K562 (cell line): ENCODE data around the gene CABLES1. TPM values are rescaled to one million over a fixed set of nuclear protein-coding genes. Genes with fewer than 3 reads are reported as not detected.

Source experiments
- CBFA2T2 ChIP-seq: fragments of 450-650 bp; conservative IDR thresholded peaks from 2 replicates; pipeline ENCODE4 v1.6.1; 2017; ENCODE audit warnings: mild to moderate bottlenecking
- CBX8 ChIP-seq: fragments of 200-600 bp; sonication (generic); IDR thresholded peaks from 2 replicates; pipeline ENCODE4 v1.6.1; 2012; ENCODE audit warnings: borderline replicate concordance, mixed run types, low read depth, mild to moderate bottlenecking, moderate library complexity, mixed read lengths, low read length, control low read depth, inconsistent platforms; ENCODE audit not compliant: poor library complexity, severe bottlenecking; ENCODE audit errors: extremely low read depth
- CREBBP ChIP-seq: IDR thresholded peaks from one replicate; pipeline ENCODE4 v1.6.1; 2012; ENCODE audit warnings: low read depth, mild to moderate bottlenecking, control low read depth, inconsistent platforms, low read length
- CTCF ChIP-seq, 3 experiments: IDR thresholded peaks in 2 of 3; conservative IDR thresholded peaks in 1 of 3; 2 replicates each; pipeline ENCODE4 v1.5.1; 2011 to 2012; ENCODE audit warnings: low read length in 3 of 3, mild to moderate bottlenecking in 3 of 3, control low read depth in 2 of 3, improper control_type of control experiment in 1 of 3, inconsistent platforms in 1 of 3, low read depth in 1 of 3, mixed read lengths in 1 of 3, moderate library complexity in 1 of 3; ENCODE audit not compliant: insufficient read depth in 2 of 3
- ELF2 ChIP-seq: fragments of 250-450 bp; sonication (Bioruptor Pico); IDR thresholded peaks from 2 replicates; pipeline ENCODE4 v1.5.0; 2021; ENCODE audit warnings: mild to moderate bottlenecking
- FOXM1 ChIP-seq, 2 experiments: fragments of 450-650 bp in 1 of 2; sonication (generic) in 1 of 2; formaldehyde crosslinking in 1 of 2; IDR thresholded peaks; 2 replicates each; pipeline versions ENCODE4 v1.6.1 to v1.9.0; 2017 to 2022; ENCODE audit warnings: low read depth in 2 of 2, mild to moderate bottlenecking in 2 of 2, missing genetic modification reagents in 1 of 2, moderate library complexity in 1 of 2
- HNRNPL ChIP-seq: fragments of 200-400 bp; formaldehyde crosslinking; IDR thresholded peaks from 2 replicates; pipeline ENCODE4 v1.6.1; 2017; ENCODE audit warnings: low read depth, mild to moderate bottlenecking, low read length
- NFE2L1 ChIP-seq: fragments of 450-650 bp; IDR thresholded peaks from 2 replicates; pipeline ENCODE4 v1.6.1; 2016; ENCODE audit warnings: missing genetic modification characterization, low read depth, mild to moderate bottlenecking, missing compliant biosample characterization, moderate library complexity, borderline replicate concordance
- NRF1 ChIP-seq, 2 experiments: fragments of 450-650 bp; IDR thresholded peaks in 1 of 2; conservative IDR thresholded peaks in 1 of 2; 2 replicates each; pipeline ENCODE4 v1.6.1; 2014; ENCODE audit warnings: mild to moderate bottlenecking in 2 of 2
- PHTF2 ChIP-seq: fragments of 250-450 bp; sonication (Bioruptor Pico); IDR thresholded peaks from 2 replicates; pipeline ENCODE4 v1.5.0; 2021; ENCODE audit warnings: mild to moderate bottlenecking
- PKNOX1 ChIP-seq: fragments of 450-650 bp; IDR thresholded peaks from 2 replicates; pipeline ENCODE4 v1.6.1; 2016
- POU5F1 ChIP-seq: fragments of 150-350 bp; IDR thresholded peaks from 2 replicates; pipeline ENCODE4 v1.6.1; 2014; ENCODE audit warnings: borderline replicate concordance, low read length, low read depth, mild to moderate bottlenecking; ENCODE audit not compliant: partially characterized antibody
- RAD51 ChIP-seq: fragments of 450-650 bp; IDR thresholded peaks from 2 replicates; pipeline ENCODE4 v1.7.1; 2016; ENCODE audit warnings: low read depth, mild to moderate bottlenecking, borderline replicate concordance
- RHOXF2B ChIP-seq: fragments of 250-450 bp; sonication (Bioruptor Pico); conservative IDR thresholded peaks from 2 replicates; pipeline ENCODE4 v1.5.1; 2021
- SIRT6 ChIP-seq: IDR thresholded peaks from one replicate; pipeline ENCODE4 v1.6.1; 2012; ENCODE audit warnings: low read depth, mild to moderate bottlenecking, control low read depth, inconsistent platforms, low read length, moderate library complexity
- SRSF7 ChIP-seq: fragments of 200-400 bp; formaldehyde crosslinking; optimal IDR thresholded peaks from 2 replicates; pipeline ENCODE3; 2017; ENCODE audit warnings: mild to moderate bottlenecking, low read depth, low read length
- TFAM ChIP-seq: fragments of 250-450 bp; sonication (Bioruptor Pico); conservative IDR thresholded peaks from 2 replicates; pipeline ENCODE4 v1.5.0; 2021; ENCODE audit warnings: mild to moderate bottlenecking, moderate library complexity
- USF2 ChIP-seq: sonication (generic); formaldehyde crosslinking; IDR thresholded peaks from 2 replicates; pipeline ENCODE4 v1.5.0; 2020; ENCODE audit warnings: missing genetic modification reagents
- ZBTB17 ChIP-seq: fragments of 450-650 bp; formaldehyde crosslinking; IDR thresholded peaks from 2 replicates; pipeline ENCODE4 v1.4.0; 2020; ENCODE audit warnings: mild to moderate bottlenecking
- ZNF12 ChIP-seq: sonication (generic); formaldehyde crosslinking; IDR thresholded peaks from 2 replicates; pipeline ENCODE4 v1.4.0; 2020; ENCODE audit warnings: mild to moderate bottlenecking, missing genetic modification reagents
- ZNF263 ChIP-seq: sonication (generic); formaldehyde crosslinking; IDR thresholded peaks from 2 replicates; pipeline ENCODE4 v1.8.0; 2022; ENCODE audit warnings: mild to moderate bottlenecking, missing genetic modification reagents, borderline replicate concordance
- ZNF644 ChIP-seq: fragments of 200-800 bp; sonication (Bioruptor generic); IDR thresholded peaks from 2 replicates; pipeline ENCODE4 v1.6.1; 2016; ENCODE audit warnings: low read depth, missing genetic modification characterization, missing compliant biosample characterization
- polyA plus RNA-seq, 8 experiments: library from polyadenylated mRNA; depleted of rRNA in 4 of 8; stranded (reverse) in 5 of 8; unstranded in 3 of 8; fragments of >200 nt; fragmentation: Nextera tagmentation in 2 of 8; fragmentation: Illumina TruSeq in 1 of 8; extraction: Ambion mirVana in 2 of 8; extraction: Trizol in 1 of 8; gene quantifications; 2 replicates each; pipeline versions ENCODE4 v1.2.1 to v1.2.3, GENCODE V29; 2011 to 2014; ENCODE audit warnings: inconsistent platforms in 1 of 8, missing spikeins in 1 of 8
- total RNA-seq, 7 experiments: library from RNA; depleted of rRNA in 6 of 7; stranded (reverse); fragments of >200 nt in 6 of 7; fragmentation: Illumina TruSeq in 2 of 7; extraction: Trizol in 2 of 7; gene quantifications; 2 replicates each; pipeline versions ENCODE4 v1.2.1 to v1.2.3, GENCODE V29; 2011 to 2021; ENCODE audit warnings: low replicate concordance in 1 of 7

CABLES1 gene
- total and polyA plus RNA-seq, 9 of the 15 experiments (the other 6 are each of a cell fraction or from before 2014, with no cell fraction given): 0.04 to 0.10 (median 0.06) TPM; not detected in 3

GRCh38 chr18:23265682-23266399, 130.6 kb downstream of the CABLES1 start (continued):
- TF ChIP-seq CTCF (IDR thresholded peaks at IDR 0.05 in 2 of 3, conservative IDR thresholded peaks at IDR 0.05 in 1 of 3; ENCODE audit: insufficient read depth in 2 of 3, low read depth in 1 of 3, low read length in 3 of 3) (peak in 1 of 3 experiments; percentile 32; a peak in 2 of 6 replicates), CREBBP (no peak), RAD51 (no peak), ELF2 (CRISPR knock-in tag) (no peak), CBX8 (no peak), CBFA2T2 (peak; percentile 48; the same call in 1 of the 2 replicates), ZNF644 (0 out of 2 replicates have a peak, but pooled peaks have one; percentile 34), POU5F1 (no peak), RHOXF2B (CRISPR knock-in tag) (no peak), PKNOX1 (no peak), USF2 (CRISPR knock-in tag) (no peak), FOXM1 (IDR thresholded peaks at IDR 0.05; ENCODE audit: low read depth) (peak; percentile 34; the same call in 1 of the 2 replicates), FOXM1 (CRISPR knock-in tag; IDR thresholded peaks at IDR 0.05; ENCODE audit: low read depth) (no peak), HNRNPL (no peak), PHTF2 (CRISPR knock-in tag) (no peak), ZNF12 (CRISPR knock-in tag) (no peak), NRF1 (conservative IDR thresholded peaks at IDR 0.05 in 1 of 2, IDR thresholded peaks at IDR 0.05 in 1 of 2) (no peak), ZNF263 (no peak), NFE2L1 (no peak), SRSF7 (no peak), SIRT6 (no peak), ZBTB17 (CRISPR knock-in tag) (no peak), TFAM (no peak)
